GM13976 (cell line): Measurements from ENCODE around the gene ABLIM1.

Source experiments
- DNase-seq: peaks from one replicate; pipeline ENCODE4 v3.0.0; 2012; ENCODE audit warnings: low spot score
- CTCF ChIP-seq: IDR thresholded peaks from 2 replicates; pipeline ENCODE4 v1.5.1; 2012; ENCODE audit warnings: borderline replicate concordance, mild to moderate bottlenecking; ENCODE audit not compliant: insufficient read depth; ENCODE audit errors: extremely low read depth, missing control alignments, control extremely low read depth
- in situ Hi-C: fragments of 300-500 bp; cut with MboI; formaldehyde crosslinking; loops from one replicate; pipeline ENCODE4 v1.12.0; 2022; ENCODE audit warnings: low sequenced_read_pairs, mixed read lengths, inconsistent platforms; ENCODE audit not compliant: unreplicated experiment

The ABLIM1 gene

GRCh38 chr10:114661212-114661880 lies 3.3 kb upstream of the ABLIM1 start:
- no peak for TF ChIP-seq CTCF
- in situ Hi-C loops = no loop called here
- DNase-seq = no peak

GRCh38 chr10:114655671-114656070 lies 2.4 kb downstream of the ABLIM1 start:
- in situ Hi-C loops = no loop called here
- TF ChIP-seq CTCF = no peak
- no peak for DNase-seq

GRCh38 chr10:114654822-114655575 lies 3.1 kb downstream of the ABLIM1 start:
- in situ Hi-C loops = no loop called here
- TF ChIP-seq CTCF = no peak
- DNase-seq = no peak

- in situ Hi-C loops = no loop called here
- TF ChIP-seq CTCF = no peak
- DNase-seq = no peak
Measured at GRCh38 chr10:114653926-114654325, 4.1 kb downstream of the ABLIM1 start.

- no peak for DNase-seq
- TF ChIP-seq CTCF = no peak
- in situ Hi-C loops = no loop called here
Measured at GRCh38 chr10:114652402-114653368, 5.4 kb downstream of the ABLIM1 start.

- no peak for DNase-seq
- no peak for TF ChIP-seq CTCF
- in situ Hi-C loops = no loop called here
Measured at GRCh38 chr10:114650831-114651230, 7.2 kb downstream of the ABLIM1 start.
